HG03108 (cell line): ENCODE data around the gene SKP1.
"Not testable (repeated sequence)": the region's sequence is repeated elsewhere in the genome, so short reads cannot be mapped to it uniquely, and the experiment has no call there.

ENCODE experiments used
- ATAC-seq: cut with Tn5 transposase; IDR thresholded peaks from one replicate; pipeline ENCODE4 v1.9.1; 2021; ENCODE audit warnings: moderate library complexity; ENCODE audit not compliant: unreplicated experiment

The SKP1 gene

DNA sequence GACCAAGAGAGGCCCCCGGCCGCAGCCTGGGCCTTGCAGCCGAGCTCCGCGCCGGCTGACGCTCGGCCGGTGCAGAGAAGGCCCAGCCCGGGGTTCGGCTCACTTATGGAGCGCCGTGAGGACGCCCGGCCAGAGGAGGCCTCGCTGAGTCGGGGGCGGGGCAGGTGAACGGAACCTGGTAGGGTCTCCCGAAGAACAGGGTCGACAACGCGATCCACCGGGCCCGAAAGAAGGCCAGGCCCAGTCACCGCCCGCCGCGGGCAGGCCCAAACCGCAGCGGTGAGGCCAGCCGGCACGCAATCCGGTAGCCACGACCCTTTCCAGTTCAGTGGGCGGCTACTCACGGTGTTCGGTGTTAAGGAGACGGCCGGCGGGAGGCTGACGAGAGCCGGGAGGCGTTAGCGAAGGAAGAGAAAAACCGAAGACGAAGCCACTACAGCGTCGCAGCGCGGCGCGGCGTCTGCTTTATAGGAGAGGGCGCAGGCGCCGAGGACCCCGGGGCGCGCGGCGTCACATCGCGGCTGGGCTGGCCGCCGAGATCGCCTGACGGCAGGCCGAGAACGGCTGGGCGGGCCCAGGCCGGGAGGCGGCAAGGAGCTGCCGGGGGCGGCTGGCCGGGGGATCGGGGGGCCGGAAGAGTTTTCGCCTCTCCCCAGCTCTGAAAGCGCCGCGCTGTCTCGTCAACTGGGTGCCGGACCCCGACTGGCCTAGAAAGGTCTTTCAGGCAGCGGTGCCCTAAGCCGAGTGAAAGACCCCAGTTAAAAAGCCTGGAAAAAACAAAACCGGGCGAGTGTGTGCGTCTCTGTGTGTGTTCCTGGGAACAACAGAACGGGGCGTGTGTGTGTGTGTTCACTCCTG, at the start of gene SKP1:
Gene SKP1, minus strand, starts transcription at position 440 of the 858 bp plus-strand sequence. CDS start 2,928 bp downstream, outside the sequence.
- ATAC-seq, result peak; percentile 77

- ATAC-seq, result peak; percentile 82
Observed at GRCh38 chr5:134225780-134226440, 49.2 kb upstream of the SKP1 start, which contains the start of gene PPP2CA. Gene PPP2CA, minus strand, starts transcription at chr5:134226073. Its CDS starts 212 bp downstream, at chr5:134225861.

DNA sequence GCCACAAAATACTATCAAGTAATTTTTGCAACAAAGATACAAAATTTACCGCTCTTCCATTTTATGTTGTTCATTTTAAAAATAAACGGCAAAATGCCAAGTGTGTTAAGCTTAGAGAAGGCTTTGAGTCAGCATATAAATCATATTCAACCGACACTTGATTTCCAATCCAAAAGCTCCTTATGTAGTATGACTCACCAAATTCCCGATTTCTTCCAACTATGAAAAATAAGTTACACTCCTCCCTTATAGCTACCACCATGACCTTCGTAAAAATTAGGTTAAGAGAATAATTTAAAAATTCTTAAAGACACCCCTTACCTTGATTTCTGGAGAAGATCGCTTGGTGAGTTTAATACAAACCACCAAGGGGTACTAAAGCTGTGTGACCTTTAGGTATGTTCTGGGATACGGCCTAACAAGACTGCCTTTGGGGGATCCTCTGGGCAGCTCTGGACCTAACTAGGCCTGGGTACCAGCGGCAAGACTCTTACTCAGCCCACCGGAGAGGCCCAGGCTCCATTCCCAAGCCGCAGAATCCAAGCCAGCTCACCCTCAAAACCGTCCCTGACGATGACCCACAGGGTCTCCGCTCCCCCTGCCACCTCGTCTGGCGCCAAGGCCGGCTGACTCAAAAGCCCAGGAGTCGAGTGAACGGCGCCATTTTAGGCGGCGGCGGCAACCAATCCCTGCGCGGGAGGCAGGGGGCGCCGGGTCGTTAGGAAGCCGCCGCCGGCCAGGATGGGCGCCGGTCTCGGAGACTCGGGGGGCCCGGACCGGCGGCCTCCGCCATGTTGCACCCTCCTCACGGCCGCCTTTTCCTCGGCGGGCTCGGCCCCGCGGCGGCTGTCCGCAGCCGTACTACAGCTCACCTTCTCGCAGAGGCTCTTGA, 48.4 kb upstream of the SKP1 start:
- peak; percentile 20 for ATAC-seq

GRCh38 chr5:134223406-134224248, 46.9 kb upstream of the SKP1 start:
- ATAC-seq, result no peak

- not testable (repeated sequence) for ATAC-seq
Observed at GRCh38 chr5:134221690-134222089, 44.9 kb upstream of the SKP1 start.

DNA sequence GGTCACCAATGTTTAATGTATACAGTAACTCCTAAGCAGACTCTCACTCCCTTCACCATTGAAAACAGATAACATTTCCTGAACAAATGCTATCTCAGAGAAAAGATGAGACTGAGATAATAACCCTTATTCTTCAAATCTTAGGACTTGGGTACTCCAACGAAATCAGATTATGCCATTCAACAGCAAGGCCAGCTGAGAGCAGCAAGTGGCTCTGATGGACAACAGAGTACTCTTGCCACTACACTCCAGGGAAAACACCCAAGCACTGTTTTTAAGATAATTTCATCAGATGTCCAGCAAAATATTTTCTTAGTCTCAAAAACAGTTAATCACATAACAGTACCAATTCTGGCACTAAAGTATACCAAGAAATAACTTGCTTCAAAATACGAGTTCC, 39.0 kb upstream of the SKP1 start:
- ATAC-seq, result no peak

- ATAC-seq, result not testable (repeated sequence)
Observed at GRCh38 chr5:134211263-134212031, 34.7 kb upstream of the SKP1 start.

DNA sequence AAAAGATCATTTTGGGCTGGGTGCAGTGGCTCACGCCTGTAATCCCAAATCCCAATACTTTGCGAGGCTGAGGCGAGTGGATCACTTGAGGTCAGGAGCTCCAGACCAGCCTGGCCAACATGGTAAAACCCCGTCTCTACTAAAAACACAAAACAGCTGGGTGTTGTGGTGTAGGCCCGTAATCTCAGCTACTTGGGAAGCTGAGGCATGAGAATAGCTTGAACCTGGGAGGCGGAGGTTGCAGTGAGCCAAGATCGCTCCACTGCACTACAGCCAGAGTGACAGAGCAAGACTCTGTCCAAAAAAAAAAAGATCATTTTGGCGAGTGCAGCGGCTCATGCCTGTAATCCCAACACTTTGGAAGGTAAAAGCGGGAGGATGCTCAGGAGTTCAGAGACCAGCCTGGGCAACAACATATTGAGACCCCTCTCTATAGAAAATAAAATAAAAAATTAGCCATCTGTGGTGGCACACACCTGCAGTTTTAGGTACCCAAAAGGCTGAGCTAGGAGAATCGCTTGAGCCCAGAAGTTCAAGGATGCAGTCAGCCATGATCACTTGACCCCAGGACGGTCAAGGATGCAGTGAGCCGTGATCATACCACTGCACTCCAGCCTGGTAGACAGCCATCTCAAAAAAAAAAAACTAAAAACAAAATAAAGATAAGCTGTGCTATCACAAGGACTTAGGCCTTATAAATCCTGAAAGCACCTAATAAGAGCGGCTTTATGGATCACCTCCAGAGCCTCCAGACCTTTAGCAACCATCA, 32.9 kb upstream of the SKP1 start:
- ATAC-seq, result no peak

GRCh38 chr5:134207696-134208095, 30.9 kb upstream of the SKP1 start:
- ATAC-seq, result no peak

DNA sequence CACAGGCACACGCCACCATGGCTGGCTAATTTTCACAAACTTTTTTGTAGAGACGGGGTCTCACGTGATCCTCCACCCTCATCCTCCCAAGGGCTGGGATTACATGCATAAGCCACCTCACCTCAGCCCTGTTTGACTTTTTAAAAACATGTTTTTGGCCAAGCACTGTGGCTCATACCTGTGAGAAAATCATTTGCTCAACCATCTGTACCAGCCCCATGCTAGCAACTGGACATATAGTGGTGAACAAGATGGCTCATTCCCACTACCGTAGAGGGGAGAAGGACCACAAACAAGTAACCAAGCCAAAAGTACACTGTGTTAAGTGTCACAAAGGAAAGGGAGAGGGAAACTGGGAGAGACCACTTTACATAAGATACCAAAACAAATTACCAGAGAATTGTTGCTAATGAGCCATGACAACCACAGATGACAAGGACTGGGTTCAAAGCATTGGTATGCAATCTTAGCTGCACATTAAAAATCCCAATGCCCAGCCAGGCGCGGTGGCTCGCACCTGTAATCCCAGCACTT, 29.9 kb upstream of the SKP1 start:
- ATAC-seq, result no peak

DNA sequence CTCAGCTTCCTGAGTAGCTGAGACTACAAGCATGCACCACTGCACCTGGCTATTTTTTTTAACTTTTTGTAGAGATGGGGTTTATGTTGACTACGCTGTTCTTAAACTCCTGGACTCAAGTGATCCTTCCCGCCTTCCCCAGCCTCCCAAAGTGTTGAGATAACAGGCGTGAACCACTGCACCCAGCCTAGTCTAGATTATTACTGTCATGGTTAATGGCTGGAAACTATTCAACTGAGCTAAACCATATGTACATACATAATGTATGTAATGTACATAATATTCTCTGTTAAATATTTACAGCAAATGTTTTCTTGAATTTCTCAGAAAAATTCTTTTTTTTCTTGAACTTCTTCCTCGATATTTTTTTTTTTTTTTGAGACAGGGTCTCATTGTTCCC, 27.8 kb upstream of the SKP1 start:
- no peak for ATAC-seq

DNA sequence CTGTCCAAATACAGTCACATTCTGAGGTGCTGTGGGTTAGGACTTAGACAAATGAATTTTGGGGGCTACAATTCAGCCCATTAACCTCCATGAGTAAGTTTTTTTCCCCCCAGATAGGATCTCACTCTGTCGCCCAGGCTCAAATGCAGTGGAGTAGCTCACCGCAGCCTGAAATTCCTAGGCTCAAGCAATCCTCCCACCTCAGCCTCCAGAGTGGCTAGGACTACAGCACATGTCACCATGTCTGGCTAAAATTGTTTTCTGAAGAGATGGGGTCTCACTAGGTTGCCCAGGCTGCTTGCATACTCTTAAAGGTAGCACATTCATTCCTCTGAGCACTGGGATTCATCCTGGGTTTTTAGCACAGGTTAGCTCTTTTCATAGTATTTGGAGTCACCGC, 26.9 kb upstream of the SKP1 start:
- no peak for ATAC-seq

DNA sequence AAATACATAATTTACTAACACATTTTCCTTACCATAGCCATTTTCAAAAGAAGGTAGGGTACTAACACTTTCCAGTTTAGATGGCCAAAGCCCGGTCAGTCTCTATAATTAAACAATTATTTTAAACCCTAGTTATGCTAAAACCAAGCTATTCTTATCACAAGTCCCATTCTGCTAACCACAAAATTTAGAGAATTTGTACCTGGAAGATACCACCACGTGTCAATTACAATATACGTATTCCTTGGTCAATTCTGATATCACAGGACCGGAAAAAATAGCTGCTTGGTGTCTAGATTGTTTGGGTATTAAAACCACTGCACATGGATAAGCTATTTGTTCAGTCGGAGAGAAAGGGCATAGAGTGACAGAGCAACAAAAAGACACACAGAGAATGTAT, 18.9 kb upstream of the SKP1 start:
- ATAC-seq, result no peak

GRCh38 chr5:134189031-134189430, 12.3 kb upstream of the SKP1 start:
- no peak for ATAC-seq

DNA sequence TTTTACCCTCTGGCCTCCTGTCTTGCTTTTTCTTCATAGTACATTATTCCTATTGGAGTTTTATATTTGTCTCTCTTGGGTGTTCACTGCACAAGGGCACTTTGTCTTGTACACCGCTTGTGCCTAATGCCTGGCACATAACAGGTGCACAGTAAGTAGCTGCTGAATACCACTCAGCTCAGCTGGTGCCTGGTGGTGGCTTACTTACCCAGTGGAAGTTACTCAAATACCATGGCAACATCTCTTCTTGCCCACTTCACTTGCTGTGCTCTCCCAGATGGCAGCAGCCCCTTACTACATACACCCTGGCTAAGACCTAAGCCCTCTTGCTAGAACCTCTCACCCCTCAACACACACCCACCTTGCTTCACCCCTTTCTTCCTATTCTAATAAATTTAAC, 11.3 kb upstream of the SKP1 start:
- no peak for ATAC-seq

- ATAC-seq, result peak; percentile 75
Observed at GRCh38 chr5:134184155-134185135, 7.7 kb upstream of the SKP1 start.

GRCh38 chr5:134183481-134183880, 6.7 kb upstream of the SKP1 start:
- ATAC-seq, result no peak
